IMR-90 (cell line): ENCODE data around the gene CYTH1. TPM values are rescaled to one million over a fixed set of nuclear protein-coding genes. Genes with fewer than 3 reads are reported as not detected.

Experiments used
- ATAC-seq: fragments of 200-7000 bp; cut with Tn5 transposase; 2 replicates; pipeline ENCODE4 v1.9.1; 2020; ENCODE audit warnings: low read depth, mild to moderate bottlenecking, moderate library complexity
- BruUV-seq: library from RNA; stranded (reverse); fragments of 400-500 nt; replicated peaks from 2 replicates; lab custom pipeline; 2021; lab: Mats Ljungman, UMichigan
- CTCF ChIA-PET: fragments of 300-600 bp; formaldehyde crosslinking; extraction: SDS; loops from one replicate; lab custom pipeline; 2021; ENCODE audit warnings: antibody characterized with exemption; lab: Yijun Ruan, JAX
- POLR2A ChIA-PET: fragments of 300-600 bp; sonication (Branson Sonifier 250); formaldehyde crosslinking; loops from one replicate; lab custom pipeline; 2022; ENCODE audit warnings: antibody characterized with exemption; ENCODE audit not compliant: unreplicated experiment; lab: Charles Lee
- DNase-seq: peaks from one replicate; pipeline ENCODE4 v3.0.0; 2013
- H2AFZ ChIP-seq: replicated peaks from 2 replicates; pipeline ENCODE3; 2013; ENCODE audit warnings: low read length, mild to moderate bottlenecking; ENCODE audit not compliant: poor library complexity
- H2AK5ac ChIP-seq: 2 replicates; pipeline ENCODE4 v1.6.1; 2013; ENCODE audit warnings: low read depth, low read length, inconsistent platforms
- H2AK9ac ChIP-seq: replicated peaks from 2 replicates; pipeline ENCODE3; 2013; ENCODE audit warnings: mild to moderate bottlenecking, low read depth, low read length, moderate library complexity; ENCODE audit not compliant: poor library complexity
- H2BK120ac ChIP-seq: 2 replicates; pipeline ENCODE4 v1.6.1; 2013; ENCODE audit warnings: low read depth, low read length, inconsistent platforms
- H2BK15ac ChIP-seq: 3 replicates; pipeline ENCODE4 v1.6.1; 2013; ENCODE audit warnings: low read depth, low read length, inconsistent platforms
- H2BK20ac ChIP-seq: 2 replicates; pipeline ENCODE4 v1.6.1; 2013; ENCODE audit warnings: low read depth, mild to moderate bottlenecking, inconsistent platforms, low read length, moderate library complexity
- H2BK5ac ChIP-seq: 2 replicates; pipeline ENCODE4 v1.6.1; 2013; ENCODE audit warnings: mild to moderate bottlenecking, low read depth, low read length, inconsistent platforms; ENCODE audit not compliant: poor library complexity, severe bottlenecking
- H3K14ac ChIP-seq: replicated peaks from 2 replicates; pipeline ENCODE4 v1.6.1; 2013; ENCODE audit warnings: low read depth, low read length, inconsistent platforms
- H3K18ac ChIP-seq: 2 replicates; pipeline ENCODE4 v1.6.1; 2013; ENCODE audit warnings: low read depth, low read length, control low read depth
- H3K23ac ChIP-seq: 2 replicates; pipeline ENCODE4 v1.6.1; 2013; ENCODE audit warnings: low read depth, low read length, inconsistent platforms
- H3K27ac ChIP-seq: 2 replicates; pipeline ENCODE4 v1.5.1; 2013; ENCODE audit warnings: mild to moderate bottlenecking, control low read depth, low read length; ENCODE audit not compliant: insufficient read depth
- H3K27me3 ChIP-seq: 2 replicates; pipeline ENCODE4 v1.6.1; 2013; ENCODE audit warnings: low read length; ENCODE audit not compliant: control insufficient read depth, insufficient read depth
- H3K36me3 ChIP-seq: 2 replicates; pipeline ENCODE4 v1.6.1; 2013; ENCODE audit warnings: low read length, mixed read lengths; ENCODE audit not compliant: control insufficient read depth, insufficient read depth
- H3K4ac ChIP-seq: 2 replicates; pipeline ENCODE4 v1.6.1; 2013; ENCODE audit warnings: low read depth, low read length, inconsistent platforms
- H3K4me1 ChIP-seq: 2 replicates; pipeline ENCODE4 v1.6.1; 2013; ENCODE audit warnings: low read length, mixed read lengths; ENCODE audit not compliant: control insufficient read depth, insufficient read depth
- H3K4me2 ChIP-seq: 2 replicates; pipeline ENCODE4 v1.6.1; 2013; ENCODE audit warnings: low read depth, mild to moderate bottlenecking, control low read depth, low read length, moderate library complexity
- H3K4me3 ChIP-seq: 2 replicates; pipeline ENCODE4 v1.5.1; 2013; ENCODE audit warnings: low read depth, mild to moderate bottlenecking, control low read depth, low read length, moderate library complexity; ENCODE audit not compliant: insufficient read depth
- H3K56ac ChIP-seq: 2 replicates; pipeline ENCODE4 v1.6.1; 2013; ENCODE audit warnings: low read length, inconsistent platforms; ENCODE audit not compliant: insufficient read depth; ENCODE audit errors: extremely low read depth
- H3K79me1 ChIP-seq, 2 experiments: 2 replicates each; pipeline ENCODE4 v1.6.1; 2013; ENCODE audit warnings: low read length in 2 of 2, inconsistent platforms in 1 of 2, low read depth in 1 of 2
- H3K9ac ChIP-seq: 2 replicates; pipeline ENCODE4 v1.6.1; 2013; ENCODE audit warnings: low read depth, low read length, control low read depth
- H3K9me1 ChIP-seq: 2 replicates; pipeline ENCODE4 v1.6.1; 2013; ENCODE audit warnings: low read length, inconsistent platforms; ENCODE audit not compliant: insufficient read depth
- H3K9me3 ChIP-seq: 2 replicates; pipeline ENCODE4 v1.6.1; 2013; ENCODE audit warnings: low read length; ENCODE audit not compliant: control insufficient read depth, insufficient read depth
- H4K20me1 ChIP-seq: 2 replicates; pipeline ENCODE4 v1.6.1; 2013; ENCODE audit warnings: low read length, inconsistent platforms; ENCODE audit not compliant: insufficient read depth
- H4K5ac ChIP-seq: 2 replicates; pipeline ENCODE4 v1.6.1; 2013; ENCODE audit warnings: mild to moderate bottlenecking, low read depth, low read length, control low read depth
- H4K8ac ChIP-seq, 2 experiments: 2 replicates each; pipeline ENCODE4 v1.6.1; 2013; ENCODE audit warnings: low read depth in 2 of 2, low read length in 2 of 2, control low read depth in 1 of 2, inconsistent platforms in 1 of 2
- H4K91ac ChIP-seq: 2 replicates; pipeline ENCODE4 v1.6.1; 2013; ENCODE audit warnings: low read depth, low read length, inconsistent platforms; ENCODE audit not compliant: insufficient read depth
- BHLHE40 ChIP-seq: fragments of 150-350 bp; IDR thresholded peaks from 2 replicates; pipeline ENCODE4 v1.6.1; 2016; ENCODE audit warnings: mild to moderate bottlenecking, low read depth, low read length
- CEBPB ChIP-seq: IDR thresholded peaks from 2 replicates; pipeline ENCODE4 v1.6.1; 2012; ENCODE audit warnings: low read depth, low read length, improper control_type of control experiment
- CHD1 ChIP-seq: IDR thresholded peaks from 2 replicates; pipeline ENCODE4 v1.6.1; 2012; ENCODE audit warnings: low read depth, low read length, improper control_type of control experiment
- CTCF ChIP-seq: conservative IDR thresholded peaks from 2 replicates; pipeline ENCODE4 v1.5.1; 2012; ENCODE audit warnings: mild to moderate bottlenecking, low read depth, low read length, improper control_type of control experiment
- ELK1 ChIP-seq: fragments of 150-350 bp; IDR thresholded peaks from 2 replicates; pipeline ENCODE4 v1.6.1; 2016; ENCODE audit warnings: low read depth, mild to moderate bottlenecking, low read length, moderate library complexity, borderline replicate concordance
- FOS ChIP-seq: fragments of 150-350 bp; IDR thresholded peaks from 2 replicates; pipeline ENCODE4 v1.6.1; 2016; ENCODE audit warnings: low read depth, low read length
- MAFK ChIP-seq: IDR thresholded peaks from 2 replicates; pipeline ENCODE4 v1.6.1; 2012; ENCODE audit warnings: low read depth, low read length, improper control_type of control experiment
- MAZ ChIP-seq: IDR thresholded peaks from 2 replicates; pipeline ENCODE4 v1.6.1; 2012; ENCODE audit warnings: low read depth, mild to moderate bottlenecking, low read length, improper control_type of control experiment, moderate library complexity, borderline replicate concordance
- NFE2L2 ChIP-seq: fragments of 150-350 bp; IDR thresholded peaks from 2 replicates; pipeline ENCODE4 v1.6.1; 2016; ENCODE audit warnings: low read depth, mild to moderate bottlenecking, low read length
- POLR2A ChIP-seq: IDR thresholded peaks from 2 replicates; pipeline ENCODE4 v1.6.1; 2012; ENCODE audit warnings: mild to moderate bottlenecking, low read depth, low read length
- RAD21 ChIP-seq: IDR thresholded peaks from 2 replicates; pipeline ENCODE4 v1.6.1; 2012; ENCODE audit warnings: low read length, improper control_type of control experiment
- RCOR1 ChIP-seq: IDR thresholded peaks from 2 replicates; pipeline ENCODE4 v1.6.1; 2012; ENCODE audit warnings: mild to moderate bottlenecking, low read length, improper control_type of control experiment; ENCODE audit not compliant: insufficient replicate concordance
- RFX5 ChIP-seq: IDR thresholded peaks from 2 replicates; pipeline ENCODE4 v1.8.0; 2012; ENCODE audit warnings: low read depth, mild to moderate bottlenecking, low read length, moderate library complexity
- SMC3 ChIP-seq: fragments of 150-350 bp; IDR thresholded peaks from 2 replicates; pipeline ENCODE4 v1.6.1; 2016; ENCODE audit warnings: low read depth, mild to moderate bottlenecking, antibody characterized with exemption, low read length, moderate library complexity
- USF2 ChIP-seq: fragments of 150-350 bp; IDR thresholded peaks from 2 replicates; pipeline ENCODE4 v1.6.1; 2017; ENCODE audit warnings: mild to moderate bottlenecking, antibody characterized with exemption, low read length, low read depth
- WGBS, 2 experiments: methylation state at CpG; one replicate each; pipeline versions ENCODE4 v1.1.5 to v1.1.7; 2013; ENCODE audit warnings: missing lambda C conversion rate in 2 of 2; ENCODE audit not compliant: insufficient read length in 1 of 2; ENCODE audit errors: extremely low coverage in 2 of 2; 5-methylcytosine and 5-hydroxymethylcytosine counted together
- dilution Hi-C: fragments of 300-500 bp; cut with HindIII; formaldehyde crosslinking; loops from one replicate; pipeline ENCODE4 v1.14.3; 2018; ENCODE audit warnings: low sequenced_read_pairs; ENCODE audit not compliant: unreplicated experiment
- in situ Hi-C: fragments of 300-500 bp; cut with MboI; formaldehyde crosslinking; loops from 3 replicates; pipeline ENCODE4 v1.14.3; 2019; ENCODE audit warnings: low sequenced_read_pairs, inconsistent platforms, mixed read lengths
- intact Hi-C: fragments of 100-400 bp; cut with micrococcal nuclease; formaldehyde crosslinking; loops from 2 replicates; pipeline ENCODE4 v1.10.0; 2022
- polyA plus RNA-seq, 3 experiments: library from polyadenylated mRNA; depleted of rRNA; stranded (reverse); fragments of >200 nt; gene quantifications; 2 replicates each; pipeline ENCODE4 v1.2.3, GENCODE V29; 2012; ENCODE audit warnings: low replicate concordance in 1 of 3
- total RNA-seq: library from RNA; depleted of rRNA; stranded (reverse); fragments of >200 nt; gene quantifications from 2 replicates; pipeline ENCODE4 v1.2.3, GENCODE V29; 2012

Gene CYTH1
- total and polyA plus RNA-seq, 2 of the 4 experiments (the other 2 are of a cell fraction) = 7.9 to 12.4 TPM

GRCh38 chr17:78734793-78735641 lies 47.1 kb downstream of the CYTH1 start:
- Histone ChIP-seq H4K20me1 (peaks cover 25% of the 10 kb centered on the region), H3K79me1 (peaks cover 19 to 68% of the 10 kb centered on the region in 2 experiments), H3K4ac (no peak overlapping the region), H2BK15ac (no peak overlapping the region), H3K23ac (no peak overlapping the region), H3K9me3 (no peaks in the 10 kb centered on the region), H3K56ac (no peak overlapping the region), H4K5ac (no peak overlapping the region), H3K4me1 (peaks cover 12% of the 10 kb centered on the region), H2BK5ac (no peak overlapping the region), H4K8ac (no peak overlapping the region), H3K14ac (no peak overlapping the region), H3K4me3 (no peak overlapping the region), H3K36me3 (no peaks in the 10 kb centered on the region), H3K9me1 (peaks cover 14% of the 10 kb centered on the region), H2AK5ac (peak overlapping the region; percentile 17; the same call in 1 of the 2 replicates), H2BK120ac (no peak overlapping the region), H3K4me2 (no peak overlapping the region), H3K9ac (no peak overlapping the region), H2AK9ac (peak overlapping the region; percentile 14), H2AFZ (no peak overlapping the region), H3K18ac (no peak overlapping the region; the same call in 1 of the 2 replicates), H2BK20ac (no peak overlapping the region), H3K27me3 (no peaks in the 10 kb centered on the region), H4K91ac (no peak overlapping the region), H3K27ac (no peak overlapping the region)
- 89% methylated on average over 4 of the region's 16 CpGs; no CpG with 5 or more reads in 1 of the 2 experiments for WGBS, 2 experiments
- CTCF ChIA-PET = interaction anchor here (0.6 to 1.0 kb wide), 2 partner anchors 18 to 25 kb away, joined by 3 read pairs; no protein-coding TSS in a partner anchor
- ATAC-seq (no peak), DNase-seq (no peak)
- dilution Hi-C loops = no loop called here
- in situ Hi-C loops = no loop called here
- BruUV-seq = no TSS peak
- POLR2A ChIA-PET = no interaction called here
- intact Hi-C loops = no loop called here
- no peak for TF ChIP-seq ELK1
- TF ChIP-seq MAFK = no peak
- no peak for TF ChIP-seq FOS
- TF ChIP-seq USF2 = no peak
- TF ChIP-seq MAZ = no peak
- no peak for TF ChIP-seq POLR2A
- no peak for TF ChIP-seq NFE2L2
- TF ChIP-seq CTCF = no peak
- no peak for TF ChIP-seq RFX5
- TF ChIP-seq CEBPB = no peak
- TF ChIP-seq RAD21 = no peak
- no peak for TF ChIP-seq SMC3
- TF ChIP-seq CHD1 = no peak
- no peak for TF ChIP-seq RCOR1
- TF ChIP-seq BHLHE40 = no peak
